ENCODE data around the gene NPLOC4.
A peak's percentile ranks its signal among the peaks of the same experiment; 100 is the strongest.
"Not testable (repeated sequence)": the region's sequence is repeated elsewhere in the genome, so short reads cannot be mapped to it uniquely, and the experiment has no call there.

NPLOC4 gene

DNA sequence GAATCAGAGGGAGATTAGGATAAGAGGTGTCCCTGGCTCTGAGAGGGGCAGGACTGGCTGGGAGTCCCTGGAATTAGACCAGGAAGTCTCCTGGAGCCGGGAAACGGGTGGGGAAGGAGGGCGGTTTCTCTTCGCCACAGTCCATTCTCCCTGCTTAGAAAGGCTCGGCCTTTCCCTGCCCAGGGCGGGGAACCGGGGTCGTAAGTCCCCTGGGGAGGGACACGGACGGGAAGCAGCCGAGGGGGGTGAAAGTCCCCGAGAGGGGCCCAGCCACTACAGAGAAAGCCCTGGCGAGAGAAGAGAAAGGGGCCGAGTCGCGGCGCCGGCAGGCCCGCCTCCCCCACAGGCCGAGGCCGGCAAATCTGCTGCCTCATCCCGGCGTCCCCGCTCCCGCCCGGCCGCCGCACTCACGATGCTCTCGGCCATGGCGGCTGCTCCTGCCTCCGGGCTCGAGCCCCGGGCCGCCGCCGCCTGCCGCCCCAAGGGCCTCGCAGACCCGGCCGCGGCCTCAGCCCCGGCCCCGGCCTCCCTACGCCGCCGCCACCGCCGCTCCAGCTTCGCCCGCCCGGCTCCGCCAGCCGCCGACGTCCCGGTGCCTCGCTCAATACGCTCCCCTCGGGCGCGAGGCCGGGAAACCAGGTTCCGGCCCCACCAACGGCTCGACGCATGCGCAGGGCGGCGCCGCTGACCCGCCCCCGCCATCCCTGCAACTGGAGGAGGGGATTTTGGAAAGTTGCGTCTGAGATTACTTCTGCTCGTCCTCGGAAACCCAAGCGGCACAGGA is at the start of gene NPLOC4, which contains the start of gene TSPAN10:
NPLOC4 (minus strand) TSS at position 608 of the 784 bp plus-strand sequence; CDS start at position 426, 182 bp downstream.
TSPAN10 (plus strand) TSS at position 692 of the 784 bp plus-strand sequence. CDS start 5,217 bp downstream, outside the sequence.
- DNase-seq (ENCODE audit: low read depth in 1 of 2, low spot score in 1 of 2), result peak; percentile 66 to 78

DNA sequence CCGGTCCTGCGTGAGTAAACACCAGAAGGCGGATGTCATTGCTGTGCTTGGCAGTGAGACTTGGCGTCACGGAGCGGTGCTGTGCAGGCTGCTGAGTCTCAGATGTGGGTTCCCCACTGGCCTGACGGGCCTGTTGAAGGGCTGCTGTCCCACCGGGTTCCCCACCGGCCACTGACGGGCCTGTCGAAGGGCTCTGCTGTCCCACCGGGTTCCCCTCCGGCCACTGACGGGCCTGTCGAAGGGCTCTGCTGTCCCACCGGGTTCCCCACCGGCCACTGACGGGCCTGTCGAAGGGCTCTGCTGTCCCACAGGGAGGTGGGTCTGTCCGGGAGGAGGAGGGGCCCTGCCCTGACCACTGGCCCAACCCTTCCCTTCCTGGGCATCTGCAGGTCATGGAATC is 49.7 kb upstream of the NPLOC4 start:
- DNase-seq (ENCODE audit: low read depth in 1 of 2, low spot score in 1 of 2), result no peak

DNA sequence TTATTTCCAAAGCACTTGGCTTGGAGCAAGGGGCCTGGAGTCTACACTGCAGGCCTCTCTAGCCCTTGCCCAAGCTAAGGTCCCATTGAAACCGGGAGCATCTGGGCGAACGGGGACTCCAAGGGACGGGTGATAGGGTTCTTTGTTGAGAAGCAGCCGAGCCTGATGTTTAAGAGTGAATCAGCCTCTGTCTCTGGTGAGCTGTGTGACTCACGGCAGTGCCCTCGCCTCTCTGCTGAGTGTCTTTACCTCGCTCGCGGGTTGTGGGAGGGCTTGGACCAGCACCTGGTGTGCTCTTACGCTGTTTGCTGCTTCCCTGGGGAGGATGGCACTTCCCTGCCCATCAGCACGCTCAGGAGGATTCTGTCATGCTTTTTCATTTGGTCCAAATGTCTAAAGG is 48.2 kb upstream of the NPLOC4 start:
- no peak for DNase-seq (ENCODE audit: low read depth in 1 of 2, low spot score in 1 of 2)

DNA sequence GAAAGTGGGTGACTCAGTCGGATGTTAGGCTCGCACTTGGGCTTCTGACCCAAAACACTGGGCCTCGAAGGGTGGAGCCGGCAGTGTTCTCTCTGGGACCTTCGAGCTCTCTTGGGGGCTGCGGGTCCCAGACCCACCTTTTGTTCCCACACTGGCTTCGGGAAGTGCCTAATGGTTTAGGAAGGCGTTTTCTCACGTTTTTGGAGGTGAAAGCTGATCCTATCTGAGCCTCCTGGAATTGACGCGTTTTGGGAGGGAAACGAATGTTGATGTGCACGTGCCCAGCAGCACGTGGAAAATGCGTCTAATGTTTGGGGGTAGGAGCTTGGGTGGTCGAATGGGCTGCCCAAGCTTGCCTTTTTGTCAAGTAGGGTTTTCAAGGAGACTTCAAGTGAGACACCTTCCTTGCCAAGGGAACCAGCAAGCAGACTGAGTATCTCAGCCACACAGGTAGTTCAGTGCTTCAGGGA is 47.6 kb upstream of the NPLOC4 start:
- DNase-seq (ENCODE audit: low read depth in 1 of 2, low spot score in 1 of 2), result no peak

DNA sequence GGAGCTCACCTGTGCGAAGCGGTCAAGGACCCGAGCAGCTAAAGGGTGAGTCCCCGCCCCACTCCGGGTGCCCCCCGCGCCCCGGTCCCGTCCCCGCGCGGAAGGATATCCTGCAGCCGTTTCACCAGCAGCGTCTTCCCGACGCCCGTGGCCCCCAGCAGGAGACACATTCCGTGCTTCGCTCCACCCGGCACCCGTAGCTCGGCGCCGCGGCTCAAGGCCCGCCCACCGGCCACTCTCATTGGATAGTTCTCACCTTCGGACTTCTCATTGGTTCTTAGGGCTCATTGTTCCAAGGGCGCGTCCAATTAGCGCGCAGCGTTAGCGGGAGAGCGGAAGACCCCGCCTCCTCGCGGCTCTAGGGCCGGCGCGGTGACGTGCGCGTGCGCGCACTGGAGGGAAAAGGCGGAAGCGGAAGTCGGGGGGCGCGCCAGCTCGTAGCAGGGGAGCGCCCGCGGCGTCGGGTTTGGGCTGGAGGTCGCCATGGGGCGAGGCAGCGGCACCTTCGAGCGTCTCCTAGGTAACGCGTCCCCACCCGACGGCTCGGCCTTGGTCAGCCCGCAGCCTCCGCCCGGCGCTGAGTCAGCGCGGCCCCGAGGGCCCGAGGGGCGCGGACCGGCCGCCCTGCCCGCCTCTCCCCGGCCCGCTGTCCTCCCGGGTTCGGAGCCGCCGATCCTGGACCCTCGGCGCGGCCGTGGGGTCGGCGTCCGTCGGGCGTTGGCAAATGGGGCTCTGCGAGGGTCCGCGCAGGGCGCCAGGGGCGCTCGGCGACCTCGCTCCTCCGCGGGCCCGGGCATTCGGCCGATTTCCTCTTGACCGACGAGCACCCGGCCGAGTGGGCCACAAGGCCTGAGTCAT is 46.9 kb upstream of the NPLOC4 start, which contains the start of the genes ARL16 and HGS:
ARL16 (minus strand) TSS at position 214 of the 858 bp plus-strand sequence; CDS start at position 170, 44 bp downstream.
HGS (plus strand) TSS at position 428 of the 858 bp plus-strand sequence; CDS start at position 484, 56 bp downstream.
- DNase-seq (ENCODE audit: low read depth in 1 of 2, low spot score in 1 of 2), result peak; percentile 94 to 95

DNA sequence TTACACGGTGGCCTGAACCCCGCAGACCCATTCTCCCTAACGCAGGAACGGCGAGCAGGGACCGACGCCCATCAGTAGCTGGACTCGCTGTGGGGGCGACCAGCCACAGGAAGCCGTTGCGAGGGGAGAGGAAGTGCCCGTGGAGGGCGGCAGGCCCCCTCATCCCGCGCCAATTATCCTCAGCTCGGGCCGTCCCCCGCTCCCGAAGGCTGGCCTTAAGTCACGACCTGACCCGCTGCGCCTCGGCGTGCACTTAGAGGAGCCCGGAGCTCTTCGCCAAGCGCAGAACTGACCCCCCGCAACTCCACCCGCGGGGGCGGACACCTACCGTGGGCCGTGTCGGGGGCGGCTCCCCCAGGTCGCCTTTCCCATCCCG is 46.3 kb upstream of the NPLOC4 start:
- no peak for DNase-seq (ENCODE audit: low read depth in 1 of 2, low spot score in 1 of 2)

DNA sequence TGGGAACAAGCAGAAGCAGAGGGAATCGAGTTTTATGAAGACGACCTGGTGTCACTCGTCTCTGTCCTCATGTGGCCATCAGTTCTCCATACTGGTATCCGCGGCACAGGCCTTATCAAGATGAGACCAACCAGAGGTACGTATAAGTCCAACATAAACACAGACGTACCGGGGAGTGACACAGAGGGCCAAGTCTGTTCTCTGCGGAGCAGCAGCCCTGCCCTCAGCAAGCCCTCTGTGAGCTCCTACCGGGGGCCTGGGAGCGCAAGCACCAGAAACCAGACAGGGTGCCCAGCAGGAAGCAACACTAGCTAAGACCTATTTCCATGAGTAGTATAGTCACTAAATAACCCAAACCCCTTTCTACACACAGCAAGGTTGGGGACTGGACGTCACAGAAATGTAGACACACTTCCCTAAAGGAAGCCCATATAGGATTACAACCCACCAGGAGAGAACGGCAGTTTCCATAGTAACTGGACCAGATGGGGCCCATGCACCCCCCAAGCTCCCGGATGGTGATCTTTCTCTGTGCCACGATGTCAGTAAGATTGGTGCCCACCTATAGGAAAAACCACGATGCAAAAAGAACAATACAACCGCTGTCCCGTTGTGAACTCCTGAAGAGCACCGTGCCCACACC is 45.8 kb upstream of the NPLOC4 start:
- no peak for DNase-seq (ENCODE audit: low read depth in 1 of 2, low spot score in 1 of 2)

DNA sequence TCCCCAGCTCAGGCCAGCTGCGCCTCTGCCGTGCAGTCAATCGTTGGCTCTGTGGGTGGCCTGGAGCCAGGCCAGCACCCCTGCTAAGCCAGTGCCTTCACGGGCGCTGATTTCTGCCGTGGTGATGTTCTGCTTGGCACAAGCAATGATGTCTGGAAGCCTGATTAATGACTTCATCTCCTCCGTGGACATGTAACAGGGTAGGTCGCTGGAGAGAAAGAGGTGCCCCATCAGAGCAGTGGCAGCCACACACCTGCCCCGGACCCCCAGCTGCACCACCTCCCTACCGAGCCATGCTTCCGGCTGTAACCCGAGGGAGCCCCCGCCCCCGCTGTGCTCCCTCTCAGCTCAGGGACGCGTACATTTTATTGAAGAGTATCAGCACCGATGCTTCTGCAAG is 44.8 kb upstream of the NPLOC4 start:
- no peak for DNase-seq (ENCODE audit: low read depth in 1 of 2, low spot score in 1 of 2)

DNA sequence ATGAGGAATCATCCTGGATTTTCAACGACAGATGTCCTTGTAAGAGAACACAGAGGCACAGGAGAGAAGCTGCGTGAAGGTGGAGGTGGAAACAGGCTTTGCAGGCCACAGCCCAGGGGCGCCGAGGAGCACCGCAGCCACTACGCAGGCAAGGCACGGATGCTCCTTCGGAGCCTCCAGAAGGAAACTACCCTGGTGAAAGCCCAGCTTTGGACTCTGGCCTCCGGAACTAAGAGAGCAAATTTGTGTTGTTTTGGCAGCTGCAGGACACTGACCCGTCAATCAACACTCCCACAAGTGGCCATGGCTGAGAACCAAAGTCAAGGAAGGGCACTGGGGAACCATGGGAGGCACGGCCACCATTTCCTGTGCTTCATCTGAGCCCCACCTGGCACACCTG is 43.2 kb upstream of the NPLOC4 start:
- DNase-seq (ENCODE audit: low read depth in 1 of 2, low spot score in 1 of 2), result no peak

DNA sequence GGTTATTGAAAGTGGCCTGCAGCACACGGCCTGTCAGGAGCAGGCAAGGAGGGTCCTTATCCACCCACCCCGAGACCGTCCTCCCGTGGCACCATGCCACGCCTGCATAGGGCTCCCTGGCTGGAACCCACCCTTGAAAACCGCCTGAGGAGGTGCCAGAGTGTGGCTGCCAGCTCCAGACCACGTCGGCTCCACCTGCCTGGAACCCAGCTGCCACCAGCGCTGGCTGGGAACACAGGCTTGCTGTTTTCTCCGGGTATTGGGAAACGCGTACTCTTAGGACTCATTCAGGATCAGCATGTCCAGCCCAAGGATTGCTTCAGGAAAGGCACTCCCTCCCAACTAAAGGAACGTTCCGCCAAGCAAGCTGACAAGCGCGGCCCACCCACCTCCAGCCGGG is 40.0 kb upstream of the NPLOC4 start:
- no peak for DNase-seq (ENCODE audit: low read depth in 1 of 2, low spot score in 1 of 2)

DNA sequence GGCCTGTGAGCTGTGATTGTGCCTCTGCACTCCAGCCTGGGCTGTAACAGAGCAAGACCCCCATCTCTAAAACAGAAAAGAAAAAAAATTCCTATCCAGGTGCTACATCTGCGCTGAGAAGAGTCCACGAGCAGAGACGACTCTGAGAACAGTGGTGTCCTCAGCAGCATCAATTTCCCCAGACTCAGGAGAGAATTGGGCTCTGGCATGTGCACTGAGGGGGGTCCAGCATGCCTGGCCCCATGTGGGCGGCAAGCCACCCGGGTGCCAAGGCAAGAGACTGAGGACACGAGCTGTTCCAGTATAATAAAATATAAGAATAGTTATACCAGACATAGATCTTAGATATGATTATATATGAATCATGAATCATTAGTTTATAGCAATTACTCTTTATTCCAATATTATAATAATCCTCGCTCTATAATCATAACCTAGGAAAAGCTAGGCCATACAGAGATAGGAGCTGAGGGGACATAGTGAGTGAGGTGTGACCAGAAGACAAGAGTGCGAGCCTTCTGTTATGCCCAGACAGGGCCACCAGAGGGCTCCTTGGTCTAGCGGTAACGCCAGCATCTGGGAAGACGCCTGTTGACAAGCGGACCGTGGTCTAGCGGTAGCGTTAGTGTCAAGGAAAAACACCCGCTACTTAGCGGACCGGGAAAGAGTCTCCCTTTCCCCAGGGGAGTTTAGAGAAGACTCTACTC is 38.8 kb upstream of the NPLOC4 start:
- not testable (repeated sequence) for DNase-seq (ENCODE audit: low read depth in 1 of 2, low spot score in 1 of 2)

DNA sequence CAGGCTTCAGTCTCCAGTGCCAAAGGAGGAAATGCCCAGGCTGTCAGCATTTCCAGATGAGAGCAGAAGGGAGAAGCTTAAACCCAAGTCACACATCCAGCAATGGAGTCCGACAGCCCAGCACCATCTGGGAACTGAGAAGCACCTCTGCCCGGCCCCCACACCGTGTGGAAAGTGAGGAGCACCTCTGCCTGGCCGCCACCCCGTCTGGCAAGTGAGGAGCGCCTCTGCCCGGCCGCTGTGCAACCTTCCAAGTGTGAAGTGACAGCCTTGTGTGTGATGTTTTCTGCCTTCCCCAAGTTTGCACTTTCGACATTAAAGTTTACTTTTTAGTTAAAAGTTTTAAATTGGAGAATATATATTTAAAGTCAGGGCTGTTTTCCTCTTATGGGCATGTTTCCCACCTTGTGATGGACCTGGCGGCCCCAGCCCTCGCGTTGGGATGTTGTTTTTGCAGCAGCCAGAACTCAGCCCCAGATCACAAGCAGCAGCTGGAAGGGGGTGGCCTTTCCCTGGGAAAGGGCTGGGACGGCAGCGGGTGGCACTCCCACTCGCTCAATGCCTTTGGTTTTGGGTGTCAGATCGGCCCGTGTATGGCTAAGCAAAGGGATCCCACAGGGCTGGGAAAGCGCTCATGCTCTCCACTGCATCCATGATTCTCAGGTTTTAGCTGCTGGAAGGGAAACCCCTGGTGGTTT is 36.8 kb upstream of the NPLOC4 start:
- no peak for DNase-seq (ENCODE audit: low read depth in 1 of 2, low spot score in 1 of 2)

DNA sequence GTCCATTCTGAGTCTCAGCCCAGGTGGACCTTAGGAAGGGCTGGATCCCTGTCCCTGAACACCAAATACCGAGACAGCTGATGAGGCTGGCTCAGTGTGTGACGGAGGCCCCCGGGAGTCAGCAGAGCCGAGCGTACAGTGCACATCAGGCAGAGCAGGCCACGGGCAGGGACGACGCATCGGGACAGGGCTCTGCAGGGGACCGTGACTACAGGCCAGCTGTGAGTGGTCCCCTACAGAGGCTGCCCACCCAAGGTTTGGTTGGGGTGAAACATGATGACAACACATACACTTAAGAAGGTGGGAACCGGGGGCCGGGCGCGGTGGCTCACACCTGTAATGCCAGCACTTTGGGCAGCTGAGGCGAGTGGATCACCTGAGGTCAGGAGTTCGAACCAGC is 36.0 kb upstream of the NPLOC4 start:
- no peak for DNase-seq (ENCODE audit: low read depth in 1 of 2, low spot score in 1 of 2)

DNA sequence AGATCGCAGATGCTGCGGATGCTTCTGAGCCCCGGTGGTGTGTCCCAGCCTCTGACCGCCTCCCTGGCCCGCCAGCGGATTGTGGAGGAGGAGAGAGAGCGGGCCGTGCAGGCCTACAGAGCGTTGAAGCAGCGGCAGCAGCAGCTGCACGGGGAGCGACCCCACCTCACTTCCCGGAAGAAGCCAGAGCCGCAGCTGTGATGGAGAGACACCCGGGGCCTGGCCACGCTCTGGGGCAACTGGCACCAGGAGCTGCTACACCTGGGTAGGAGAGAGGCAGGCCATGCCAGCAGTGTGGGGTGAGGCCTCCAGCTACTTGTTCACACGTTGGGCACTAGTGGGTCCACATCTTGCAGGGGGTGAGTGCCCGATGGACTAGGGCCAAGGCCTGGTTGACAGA is 35.6 kb upstream of the NPLOC4 start:
- no peak for DNase-seq (ENCODE audit: low read depth in 1 of 2, low spot score in 1 of 2)

DNA sequence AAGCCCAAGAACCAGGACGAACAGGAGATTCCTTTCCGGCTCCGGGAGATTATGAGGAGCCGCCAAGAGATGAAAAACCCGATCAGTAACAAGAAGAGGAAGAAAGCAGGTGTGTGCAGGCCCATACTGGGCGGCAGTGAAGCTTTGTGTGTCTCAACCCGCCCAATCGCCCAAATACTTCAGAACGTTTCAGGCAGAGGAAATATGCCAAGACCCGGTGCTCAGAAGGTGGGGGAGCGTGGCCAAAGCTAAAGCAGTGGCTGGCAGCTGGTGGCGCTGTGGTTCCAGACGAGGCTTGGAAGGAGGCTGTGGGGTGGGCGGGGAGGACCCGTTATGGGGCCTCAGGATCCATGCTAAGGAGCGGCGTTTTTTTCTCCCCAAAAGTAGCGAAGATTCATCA is 30.8 kb upstream of the NPLOC4 start:
- no peak for DNase-seq (ENCODE audit: low read depth in 1 of 2, low spot score in 1 of 2)

DNA sequence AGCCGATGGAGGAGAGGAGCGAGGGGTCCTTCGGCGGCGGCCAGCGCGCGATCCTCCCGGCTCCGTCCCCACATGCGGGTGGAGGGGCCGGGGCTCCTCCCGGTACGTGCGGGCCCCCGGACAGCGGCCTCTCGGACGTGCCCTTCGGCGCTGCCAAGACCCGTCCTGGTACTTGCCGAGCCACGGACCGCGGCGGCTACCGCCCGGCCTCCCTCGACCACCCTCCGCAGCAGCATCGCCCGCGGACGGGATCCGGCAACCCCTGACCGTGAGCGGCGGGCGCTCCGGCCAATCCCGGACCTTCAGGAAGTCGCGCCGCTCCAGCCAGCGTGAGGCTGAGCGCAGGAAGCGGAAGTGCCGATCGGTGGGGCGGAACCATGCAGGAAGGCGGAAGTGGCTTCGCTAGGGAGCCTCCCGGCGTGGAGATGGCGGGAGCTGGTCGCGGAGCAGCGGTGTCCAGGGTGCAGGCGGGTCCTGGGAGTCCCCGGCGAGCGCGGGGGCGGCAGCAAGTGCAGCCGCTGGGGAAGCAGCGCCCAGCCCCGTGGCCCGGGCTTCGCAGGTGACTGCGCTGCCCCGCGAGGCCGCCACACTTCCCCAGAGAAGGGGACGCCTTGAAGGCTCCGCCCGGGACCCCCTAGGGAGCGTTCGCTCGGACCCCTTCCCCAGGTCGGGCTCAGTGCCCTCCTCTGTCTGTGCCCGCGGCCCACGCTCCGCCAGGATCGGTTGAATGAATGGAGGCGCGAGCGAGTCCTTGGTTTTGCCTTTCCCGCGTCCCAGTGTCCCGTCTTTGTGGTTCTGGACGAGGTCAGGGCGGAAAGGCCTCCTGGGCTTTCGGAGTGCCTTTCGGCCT is 29.7 kb upstream of the NPLOC4 start, which contains the start of the genes CCDC137 and OXLD1:
CCDC137 (plus strand) TSS at position 396 of the 850 bp plus-strand sequence; CDS start at position 426, 30 bp downstream.
OXLD1 (minus strand) TSS at position 264 of the 850 bp plus-strand sequence; CDS start at position 236, 28 bp downstream.
- peak; percentile 84 to 90 for DNase-seq (ENCODE audit: low read depth in 1 of 2, low spot score in 1 of 2)

DNA sequence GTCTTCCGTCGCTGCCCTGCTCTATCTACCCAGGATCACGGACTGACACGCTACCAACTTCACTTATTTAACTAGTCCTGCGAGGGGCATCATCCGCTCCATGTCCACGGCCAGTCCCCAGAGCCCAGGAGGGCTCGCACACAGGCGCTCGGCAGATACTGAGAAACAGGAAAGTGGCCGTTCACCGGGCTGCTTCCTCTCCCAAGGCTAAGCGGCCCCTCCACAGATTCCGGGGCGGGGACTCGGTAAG is 29.1 kb upstream of the NPLOC4 start:
- DNase-seq (ENCODE audit: low read depth in 1 of 2, low spot score in 1 of 2), result no peak

DNA sequence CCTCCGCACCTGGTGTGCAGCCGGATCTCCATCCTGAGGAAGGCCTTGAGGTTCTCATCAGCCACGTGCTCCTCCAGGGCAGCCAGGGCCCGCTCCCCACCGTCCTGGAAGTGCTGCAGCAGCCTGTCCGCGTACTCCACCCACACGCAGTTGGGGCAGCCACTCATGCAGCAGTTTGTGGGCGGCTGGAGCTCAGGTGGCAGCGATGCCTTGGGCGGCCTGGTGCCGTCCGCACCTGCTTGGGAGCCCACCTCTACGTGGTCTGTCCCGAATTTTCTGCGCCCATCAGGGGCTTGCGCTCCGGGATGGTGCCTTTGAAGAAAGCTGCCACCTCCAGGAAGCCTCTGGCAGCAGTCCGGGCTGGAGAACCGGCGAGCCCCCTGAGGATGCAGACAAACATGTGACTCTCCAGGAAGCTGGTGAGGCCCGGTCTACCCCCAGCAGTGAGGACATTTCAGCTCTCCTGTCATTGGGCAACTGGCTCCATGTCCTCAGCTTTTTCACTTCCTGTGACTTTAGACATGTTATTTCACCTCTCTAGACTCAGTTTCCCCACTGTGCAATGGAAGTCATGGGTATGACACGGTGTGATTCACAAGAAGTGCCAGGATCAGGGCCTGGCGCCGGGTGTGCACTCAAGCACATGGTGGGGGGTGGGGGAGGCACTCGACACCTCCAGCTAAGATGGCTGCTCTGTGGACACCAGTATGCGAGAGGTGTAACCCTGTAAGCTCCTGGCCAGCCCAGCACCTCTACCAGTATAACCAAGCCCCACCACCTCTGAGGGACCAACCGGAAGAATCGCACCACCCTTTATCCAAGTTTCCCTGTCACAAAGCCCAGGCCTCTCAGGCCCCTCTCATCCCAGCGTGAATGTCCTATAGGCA is 28.5 kb upstream of the NPLOC4 start:
- peak in 1 of 2 donors; percentile 26 for DNase-seq (ENCODE audit: low read depth in 1 of 2, low spot score in 1 of 2)
